Uterus (tissue), 4 donors: Measurements from ENCODE around the gene ASPG. TPM values are rescaled to one million over a fixed set of nuclear protein-coding genes. Genes with fewer than 3 reads are reported as not detected.

ENCODE experiments used
- DNase-seq, 2 donors: peaks; one replicate each; pipeline ENCODE4 v3.0.0-alpha.2; 2019 to 2020
- H3K27ac ChIP-seq, 2 donors: fragments of 200-600 bp; sonication (generic); 1 replicate in 1 of 2; 2 replicates in 1 of 2; pipeline ENCODE4 v1.5.1; 2016 to 2018
- H3K27me3 ChIP-seq, 2 donors: fragments of 200-600 bp; sonication (generic); one replicate each; pipeline ENCODE4 v1.5.1; 2018 to 2019; ENCODE audit warnings: control low read depth in 1 of 2
- H3K36me3 ChIP-seq, 2 donors: fragments of 200-600 bp; sonication (generic); one replicate each; pipeline ENCODE4 v1.5.1; 2019; ENCODE audit warnings: control low read depth in 1 of 2
- H3K4me1 ChIP-seq, 2 donors: fragments of 200-600 bp; sonication (generic); one replicate each; pipeline ENCODE4 v1.5.1; 2018 to 2019; ENCODE audit warnings: control low read depth in 1 of 2
- H3K4me3 ChIP-seq, 2 donors: fragments of 200-600 bp; sonication (generic); 1 replicate in 1 of 2; 2 replicates in 1 of 2; pipeline ENCODE4 v1.5.1; 2018 to 2019; ENCODE audit warnings: mild to moderate bottlenecking in 1 of 2
- H3K9me3 ChIP-seq, 2 donors: fragments of 200-600 bp; sonication (generic); one replicate each; pipeline ENCODE4 v1.5.1; 2019; ENCODE audit warnings: control low read depth in 1 of 2
- POLR2A ChIP-seq, 2 donors: fragments of 450-650 bp; IDR thresholded peaks; one replicate each; pipeline ENCODE4 v1.6.1; 2016; ENCODE audit warnings: antibody characterized with exemption in 2 of 2, mild to moderate bottlenecking in 1 of 2, moderate library complexity in 1 of 2
- intact Hi-C: fragments of 100-400 bp; cut with DNase I; formaldehyde crosslinking; loops from one replicate; pipeline ENCODE4 v1.15.1; 2023; ENCODE audit warnings: low total_unique reads
- total RNA-seq, 4 donors: library from RNA; depleted of rRNA in 3 of 4; stranded (reverse); fragments of >200 nt in 3 of 4; gene quantifications; one replicate each; pipeline versions ENCODE4 v1.1.0 to v1.2.4, GENCODE V29; 2014 to 2023
- TF ChIP-seq, protein P1 (sequence below), 4 experiments: fragments of 200-600 bp in 2 of 4; fragments of 450-650 bp in 2 of 4; sonication (generic) in 2 of 4; IDR thresholded peaks; one replicate each; pipeline ENCODE4 v1.5.1; 2016 to 2019; ENCODE audit warnings: antibody characterized with exemption in 4 of 4, mild to moderate bottlenecking in 2 of 4, moderate library complexity in 1 of 4
- donor health status: DM: yes; HTN: yes; CAD: no.

ASPG gene
- total RNA-seq, 4 donors from 2014 or later: 0.41 to 16.2 (median 0.51) TPM; not detected in 1

DNA sequence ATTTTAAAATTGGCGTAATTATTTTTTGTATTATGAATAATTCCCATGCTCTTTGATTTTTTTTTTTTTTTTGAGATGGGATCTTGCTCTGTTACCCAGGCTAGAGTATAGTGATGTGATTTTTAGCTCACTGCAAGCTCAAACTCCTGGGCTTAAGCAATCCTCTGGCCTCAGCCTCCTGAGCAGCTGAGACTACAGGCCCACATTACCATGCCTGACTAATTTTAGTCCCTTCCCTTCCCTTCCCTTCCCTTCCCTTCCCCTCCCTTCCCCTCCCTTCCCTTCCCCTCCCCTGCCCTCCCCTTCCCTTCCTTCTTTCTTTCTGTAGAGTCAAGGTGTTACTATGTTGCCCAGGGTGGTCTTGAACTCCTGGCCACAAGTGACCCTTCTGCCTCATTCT lies 43.5 kb downstream of the ASPG start:
- H3K27me3 ChIP-seq: peaks cover 0 to 2% of the 10 kb centered on the region in 2 donors
- peaks cover 0 to 14% of the 10 kb centered on the region in 2 donors for H3K9me3 ChIP-seq
- intact Hi-C loops: no loop called here

DNA sequence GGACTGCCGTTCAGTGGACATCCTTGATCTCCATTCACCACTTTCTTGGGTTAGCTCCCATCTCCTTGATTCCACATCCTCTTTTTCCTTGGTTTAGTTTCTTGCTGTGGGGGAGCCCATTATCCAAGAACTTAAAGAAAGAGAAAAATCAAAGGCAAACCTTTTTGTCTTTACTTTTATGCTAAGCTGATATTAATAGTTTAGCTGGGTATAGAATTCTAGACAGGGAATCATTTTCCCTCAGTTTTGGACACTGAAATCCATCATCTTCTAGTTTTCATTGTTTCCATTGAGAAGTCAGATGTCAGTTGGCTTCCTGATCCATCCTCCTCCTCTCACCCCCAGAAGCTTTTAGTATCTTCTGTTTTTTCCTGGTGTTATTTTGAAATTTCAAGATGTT lies 44.1 kb downstream of the ASPG start:
- Histone ChIP-seq H3K4me3 (no peak overlapping the region), H3K36me3 (no peaks in the 10 kb centered on the region), H3K27ac (no peak overlapping the region), H3K4me1 (no peaks in the 10 kb centered on the region), H3K9me3 (peaks cover 0 to 8% of the 10 kb centered on the region in 2 donors), H3K27me3 (no peaks in the 10 kb centered on the region)
- DNase-seq: no peak
- intact Hi-C loops: no loop called here
- no peak for TF ChIP-seq POLR2A (IDR thresholded peaks at IDR 0.05)
- TF ChIP-seq, protein P1, sequence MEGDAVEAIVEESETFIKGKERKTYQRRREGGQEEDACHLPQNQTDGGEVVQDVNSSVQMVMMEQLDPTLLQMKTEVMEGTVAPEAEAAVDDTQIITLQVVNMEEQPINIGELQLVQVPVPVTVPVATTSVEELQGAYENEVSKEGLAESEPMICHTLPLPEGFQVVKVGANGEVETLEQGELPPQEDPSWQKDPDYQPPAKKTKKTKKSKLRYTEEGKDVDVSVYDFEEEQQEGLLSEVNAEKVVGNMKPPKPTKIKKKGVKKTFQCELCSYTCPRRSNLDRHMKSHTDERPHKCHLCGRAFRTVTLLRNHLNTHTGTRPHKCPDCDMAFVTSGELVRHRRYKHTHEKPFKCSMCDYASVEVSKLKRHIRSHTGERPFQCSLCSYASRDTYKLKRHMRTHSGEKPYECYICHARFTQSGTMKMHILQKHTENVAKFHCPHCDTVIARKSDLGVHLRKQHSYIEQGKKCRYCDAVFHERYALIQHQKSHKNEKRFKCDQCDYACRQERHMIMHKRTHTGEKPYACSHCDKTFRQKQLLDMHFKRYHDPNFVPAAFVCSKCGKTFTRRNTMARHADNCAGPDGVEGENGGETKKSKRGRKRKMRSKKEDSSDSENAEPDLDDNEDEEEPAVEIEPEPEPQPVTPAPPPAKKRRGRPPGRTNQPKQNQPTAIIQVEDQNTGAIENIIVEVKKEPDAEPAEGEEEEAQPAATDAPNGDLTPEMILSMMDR (IDR thresholded peaks at IDR 0.05): no peak

More for the DNA sequence above, 43.5 kb downstream of the ASPG start:
- TF ChIP-seq POLR2A (IDR thresholded peaks at IDR 0.05): no peak
- TF ChIP-seq, protein P1 (IDR thresholded peaks at IDR 0.05): no peak
- H3K4me3 ChIP-seq: no peak overlapping the region
- H3K36me3 ChIP-seq: no peaks in the 10 kb centered on the region
- H3K27ac ChIP-seq: no peak overlapping the region
- no peaks in the 10 kb centered on the region for H3K4me1 ChIP-seq
- DNase-seq: no peak

DNA sequence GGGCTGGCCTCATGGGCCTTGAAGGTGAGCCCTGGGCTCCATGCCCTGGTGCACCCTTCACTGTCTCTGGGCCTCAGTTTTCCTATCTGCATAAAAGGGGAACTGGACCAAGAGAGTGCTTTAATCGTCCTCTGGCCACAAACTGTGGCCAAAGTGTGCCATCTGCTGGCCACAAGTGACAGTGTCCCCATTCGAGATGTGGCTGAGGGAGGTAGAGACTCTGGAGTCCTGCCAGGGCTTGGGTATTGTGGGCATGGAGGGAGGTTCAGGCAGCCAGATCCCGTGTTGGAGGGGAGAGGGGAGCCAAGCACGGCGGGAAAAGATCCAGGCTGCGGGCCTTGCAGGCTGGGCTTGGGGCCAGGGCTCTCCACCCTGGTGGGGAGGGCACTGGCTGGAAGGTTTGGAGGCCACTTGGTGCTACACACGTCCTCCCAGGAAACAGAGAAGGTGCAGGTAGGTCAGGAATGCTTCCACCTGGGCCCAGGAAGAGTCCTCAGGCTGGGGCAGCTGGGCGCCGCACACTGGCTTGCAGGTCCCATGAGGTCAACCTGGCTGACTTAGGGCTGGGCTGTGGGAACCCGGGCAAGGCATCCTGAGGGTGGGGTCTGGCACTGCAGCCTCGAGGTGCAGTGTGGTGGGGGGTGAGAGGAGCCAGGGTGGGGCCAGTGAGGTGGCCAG lies 45.6 kb downstream of the ASPG start:
- Histone ChIP-seq H3K4me1 (no peaks in the 10 kb centered on the region), H3K4me3 (no peak overlapping the region), H3K27me3 (no peaks in the 10 kb centered on the region), H3K36me3 (no peaks in the 10 kb centered on the region), H3K27ac (no peak overlapping the region), H3K9me3 (no peaks in the 10 kb centered on the region)
- TF ChIP-seq, protein P1 (IDR thresholded peaks at IDR 0.05): peak in 2 of 4 experiments; percentile 38 to 61
- TF ChIP-seq POLR2A (IDR thresholded peaks at IDR 0.05): no peak
- DNase-seq: no peak
- intact Hi-C loops: loop anchor here (10.0 kb wide), 1 partner anchor 434 kb away; no protein-coding TSS in a partner anchor

DNA sequence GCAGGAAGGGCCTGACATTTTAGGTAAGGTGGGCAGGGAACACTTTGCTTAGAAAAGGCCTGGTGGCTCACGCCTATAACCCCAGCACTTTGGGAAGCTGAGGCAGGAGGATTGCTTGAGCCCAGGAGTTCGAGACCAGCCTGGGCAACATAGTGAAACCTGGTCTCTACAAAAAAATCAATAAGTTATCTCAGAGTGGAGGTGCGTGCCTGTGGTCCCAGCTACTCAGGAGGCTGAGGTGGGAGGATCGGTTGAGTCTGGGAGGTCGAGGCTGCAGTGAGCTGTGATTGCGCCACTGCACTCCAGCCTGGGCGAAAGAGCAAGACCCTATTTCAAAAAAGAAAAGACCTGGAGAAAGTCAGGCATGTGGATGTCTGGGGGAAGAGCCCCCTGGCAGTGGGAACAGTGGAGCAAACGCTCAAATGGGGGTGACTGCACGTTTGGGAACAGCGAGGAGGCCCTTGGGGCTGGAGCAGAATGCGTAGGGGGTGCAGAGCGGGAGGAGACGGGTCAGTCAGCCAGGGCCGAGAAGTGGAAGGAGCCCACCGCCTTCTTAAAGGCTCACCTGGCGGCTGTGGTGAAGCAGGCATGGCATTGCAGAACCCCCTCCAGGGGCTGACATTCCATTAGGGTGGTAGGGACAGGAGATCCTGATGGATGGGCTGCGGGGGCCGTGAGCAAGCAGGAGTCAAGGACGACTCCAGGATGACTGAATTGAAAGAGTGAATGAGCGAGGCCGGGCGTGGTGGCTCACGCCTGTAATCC lies 46.6 kb downstream of the ASPG start:
- TF ChIP-seq, protein P1 (IDR thresholded peaks at IDR 0.05): no peak
- no peak for TF ChIP-seq POLR2A (IDR thresholded peaks at IDR 0.05)
- Histone ChIP-seq H3K4me3 (no peak overlapping the region), H3K36me3 (no peaks in the 10 kb centered on the region), H3K27me3 (no peaks in the 10 kb centered on the region), H3K9me3 (no peaks in the 10 kb centered on the region), H3K4me1 (peaks cover 0 to 8% of the 10 kb centered on the region in 2 donors), H3K27ac (no peak overlapping the region)
- no peak for DNase-seq
- intact Hi-C loops: loop anchor here (10.0 kb wide), 1 partner anchor 433 kb away; no protein-coding TSS in a partner anchor

DNA sequence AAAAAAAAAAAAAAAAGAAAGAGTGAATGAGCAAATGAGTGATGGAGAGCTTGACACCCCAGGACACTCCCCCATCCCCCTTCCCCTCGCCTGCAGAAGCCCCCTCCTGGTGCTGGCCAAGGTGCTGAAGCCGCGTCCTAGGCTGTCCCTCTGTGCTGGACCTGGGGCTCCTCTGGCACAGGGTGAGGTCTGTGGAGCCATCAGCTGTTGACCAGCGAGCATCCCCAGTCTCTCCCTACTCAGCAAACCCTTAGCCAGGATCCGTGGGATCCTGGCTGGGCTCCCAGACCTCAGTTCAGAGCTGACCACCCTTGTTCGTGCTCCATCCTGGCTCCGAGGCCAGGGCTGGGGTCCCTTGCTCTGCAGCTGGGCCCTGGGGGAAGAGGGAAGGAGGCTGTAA lies 47.5 kb downstream of the ASPG start:
- Histone ChIP-seq H3K27me3 (no peaks in the 10 kb centered on the region), H3K9me3 (no peaks in the 10 kb centered on the region), H3K4me1 (peaks cover 0 to 15% of the 10 kb centered on the region in 2 donors), H3K36me3 (no peaks in the 10 kb centered on the region), H3K4me3 (no peak overlapping the region), H3K27ac (no peak overlapping the region)
- intact Hi-C loops: loop anchor here (10.0 kb wide), 1 partner anchor 432 kb away; no protein-coding TSS in a partner anchor
- no peak for TF ChIP-seq POLR2A (IDR thresholded peaks at IDR 0.05)
- TF ChIP-seq, protein P1 (IDR thresholded peaks at IDR 0.05): no peak
- DNase-seq: no peak
